IPS-NIHi7 (cell line): ENCODE results near the gene KRTAP1-4.
"Not testable (repeated sequence)": the region's sequence is repeated elsewhere in the genome, so short reads cannot be mapped to it uniquely, and the experiment has no call there.

Experiments
- DNase-seq: peaks from one replicate; pipeline ENCODE4 v3.0.0; 2012; ENCODE audit warnings: mixed read lengths; ENCODE audit errors: extremely low spot score

Gene KRTAP1-4

DNA sequence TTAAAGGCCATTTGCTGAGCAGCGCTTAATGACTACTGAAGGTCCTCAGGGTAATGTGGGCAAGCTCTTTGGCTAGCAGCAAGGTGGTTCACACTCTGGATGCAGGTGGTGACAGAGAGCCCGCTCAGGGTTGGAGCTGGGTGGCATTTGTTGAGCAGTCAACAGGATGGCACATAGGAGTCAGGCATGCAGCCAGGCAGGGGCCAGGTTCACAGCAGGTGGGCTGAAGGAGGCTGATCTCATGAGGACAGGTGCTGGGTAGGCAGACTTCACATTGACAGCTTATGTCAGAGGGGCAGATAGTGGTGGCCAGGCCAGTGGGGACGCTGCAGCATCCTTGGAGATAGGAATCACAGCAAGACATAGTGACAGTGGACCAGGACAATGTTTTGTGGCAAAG, 25.6 kb downstream of the KRTAP1-4 start:
- no peak for DNase-seq

DNA sequence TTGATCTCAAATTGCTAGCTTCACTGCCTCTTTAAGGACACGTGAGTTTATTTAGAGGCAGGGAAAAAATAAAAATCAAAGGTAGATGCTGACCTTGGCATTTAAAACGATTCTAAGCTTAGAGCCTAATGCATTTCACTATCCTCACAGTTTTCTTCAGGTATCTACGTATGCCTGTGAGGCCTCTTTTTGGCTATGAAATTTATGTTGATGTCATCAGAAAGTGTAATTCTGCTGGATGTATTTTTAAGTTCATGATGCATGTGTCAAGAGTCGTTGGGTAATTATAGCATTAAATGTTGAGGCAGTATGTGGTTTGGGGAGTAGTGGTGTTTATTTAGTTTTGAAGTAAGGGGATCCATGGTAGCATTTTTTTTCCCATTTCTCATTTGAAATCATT, 26.1 kb downstream of the KRTAP1-4 start:
- DNase-seq: no peak

DNA sequence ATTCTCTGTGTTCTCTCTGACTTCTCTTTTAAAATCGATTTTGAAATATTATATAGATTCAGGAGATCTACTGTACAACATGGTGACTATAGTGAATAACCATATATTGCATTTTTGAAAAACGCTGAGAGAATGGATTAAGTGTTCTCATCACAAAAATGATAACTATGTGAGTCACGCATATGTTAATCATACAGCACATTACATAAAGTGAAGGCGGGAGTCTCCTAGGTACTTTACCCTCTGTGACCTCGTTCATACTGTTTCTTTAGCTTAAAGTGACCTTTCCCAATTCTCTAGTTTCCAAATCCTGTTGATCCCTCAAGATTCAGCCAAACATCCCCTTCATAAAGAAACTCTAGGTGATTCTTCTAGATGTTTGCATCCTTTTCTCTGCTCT, 27.2 kb downstream of the KRTAP1-4 start:
- no peak for DNase-seq

DNA sequence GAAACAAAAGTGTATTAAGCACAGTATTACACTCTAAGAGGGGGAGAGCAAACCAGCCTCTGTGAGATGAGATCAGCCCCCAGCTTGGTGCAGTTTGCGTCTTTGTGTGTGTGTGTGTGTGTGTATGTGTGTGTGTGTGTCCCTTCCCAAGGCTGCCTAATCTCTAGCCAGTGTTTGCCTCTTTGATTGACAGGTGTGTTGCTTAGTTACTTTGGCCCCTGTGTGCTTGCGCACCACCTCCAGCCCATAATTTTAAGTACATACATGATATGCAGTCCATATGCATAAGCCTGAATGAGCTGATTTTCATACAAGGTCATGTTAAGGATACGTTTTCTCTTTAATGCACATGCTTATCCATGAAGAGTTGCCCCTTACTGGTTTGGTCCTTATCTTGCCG, 28.2 kb downstream of the KRTAP1-4 start:
- DNase-seq: no peak

DNA sequence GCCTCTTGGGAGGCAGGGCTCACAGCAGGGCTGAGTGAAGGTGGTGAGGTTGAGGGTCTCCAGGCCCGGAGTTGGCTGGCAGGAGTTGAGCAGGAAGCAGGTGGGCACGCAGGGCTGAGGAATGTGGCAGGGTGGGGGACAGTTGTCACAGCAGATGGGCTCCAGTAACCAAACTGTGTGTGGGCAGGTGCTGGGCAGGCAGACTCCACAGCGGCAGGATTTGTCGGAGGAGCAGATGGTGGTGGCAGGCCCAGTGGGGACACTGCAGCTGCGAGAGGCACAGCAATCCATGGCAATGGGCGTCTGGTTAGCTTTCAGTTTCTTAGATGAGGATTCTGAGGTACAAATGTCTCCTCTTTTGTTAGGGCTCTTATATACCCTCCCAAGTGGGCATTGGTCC, 30.4 kb downstream of the KRTAP1-4 start, which contains the start of gene KRTAP3-2:
Gene KRTAP3-2 (minus strand): TSS at position 344 of the 400 bp plus-strand sequence. CDS start 53 bp downstream, at position 291.
- not testable (repeated sequence) for DNase-seq

DNA sequence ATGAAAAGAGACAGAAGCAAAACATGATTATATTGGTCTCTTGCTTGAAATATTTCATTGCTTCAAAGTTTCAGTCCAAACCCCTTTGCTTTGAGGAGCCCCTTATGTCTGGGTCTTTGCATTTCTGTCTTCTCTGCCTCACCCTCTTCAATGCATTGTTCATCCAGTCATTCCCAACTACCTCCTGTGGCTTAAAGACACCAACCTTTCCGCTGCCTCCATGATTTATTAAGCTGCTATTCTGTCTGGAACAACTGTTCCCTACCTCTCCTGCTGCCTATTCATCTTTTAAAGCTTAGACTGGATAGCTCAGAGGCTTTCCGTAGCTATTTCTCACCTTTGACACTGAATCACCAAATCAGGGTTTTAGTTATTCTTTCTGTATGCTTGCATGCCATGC, 32.6 kb downstream of the KRTAP1-4 start:
- DNase-seq: no peak

DNA sequence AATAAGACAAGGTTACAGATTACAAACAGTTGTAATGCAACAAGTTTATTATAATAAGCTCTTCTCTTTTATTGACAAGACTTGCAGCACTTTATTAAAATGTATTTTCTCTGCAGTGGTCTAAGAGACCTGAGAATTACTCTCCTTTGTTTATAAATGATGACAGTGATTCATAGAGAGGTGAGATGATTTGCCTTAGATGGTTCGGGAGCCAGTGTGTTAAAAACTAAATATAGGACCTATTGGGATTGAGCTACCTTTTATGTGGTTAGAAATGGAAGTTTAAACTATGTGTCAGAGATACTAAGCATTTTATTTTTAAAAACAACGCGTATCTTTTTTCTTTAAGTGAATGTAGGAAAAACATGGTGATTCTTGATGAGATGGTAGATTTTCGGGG, 33.2 kb downstream of the KRTAP1-4 start:
- DNase-seq: no peak

DNA sequence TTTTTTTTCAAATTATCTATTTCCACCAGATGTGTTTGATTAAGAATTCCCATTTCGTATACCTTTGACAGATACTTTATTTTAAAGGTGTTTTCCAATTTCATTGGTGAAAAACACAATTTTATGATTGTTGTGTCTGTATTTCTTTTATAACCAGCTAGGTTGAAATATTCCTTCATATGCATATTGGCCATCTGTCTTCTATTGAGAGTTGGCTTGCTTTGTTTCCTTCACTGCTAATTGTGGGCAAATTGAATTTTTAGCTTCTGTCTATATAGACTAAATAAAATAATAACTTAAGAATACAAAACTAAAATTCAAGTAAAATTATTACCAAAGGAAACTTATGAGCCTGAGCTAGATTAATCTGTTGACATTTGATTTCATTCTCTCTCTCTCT, 34.9 kb downstream of the KRTAP1-4 start:
- DNase-seq: no peak

DNA sequence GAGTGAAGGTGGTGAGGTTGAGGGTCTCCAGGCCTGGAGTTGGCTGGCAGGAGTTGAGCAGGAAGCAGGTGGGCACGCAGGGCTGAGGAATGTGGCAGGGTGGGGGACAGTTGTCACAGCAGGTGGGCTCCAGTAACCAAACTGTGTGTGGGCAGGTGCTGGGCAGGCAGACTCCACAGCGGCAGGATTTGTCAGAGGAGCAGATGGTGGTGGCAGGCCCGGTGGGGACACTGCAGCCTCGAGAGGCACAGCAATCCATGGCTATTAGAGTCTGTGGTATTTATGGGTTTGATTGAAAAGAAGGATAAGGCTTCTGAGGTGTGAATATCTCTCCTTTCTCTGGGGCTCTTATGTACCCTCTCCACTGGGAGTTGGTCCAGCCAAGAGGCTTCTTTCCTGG, 36.2 kb downstream of the KRTAP1-4 start, which contains the start of gene KRTAP3-3:
Gene KRTAP3-3 (minus strand): TSS at position 326 of the 400 bp plus-strand sequence. CDS start 67 bp downstream, at position 259.
- no peak for DNase-seq

DNA sequence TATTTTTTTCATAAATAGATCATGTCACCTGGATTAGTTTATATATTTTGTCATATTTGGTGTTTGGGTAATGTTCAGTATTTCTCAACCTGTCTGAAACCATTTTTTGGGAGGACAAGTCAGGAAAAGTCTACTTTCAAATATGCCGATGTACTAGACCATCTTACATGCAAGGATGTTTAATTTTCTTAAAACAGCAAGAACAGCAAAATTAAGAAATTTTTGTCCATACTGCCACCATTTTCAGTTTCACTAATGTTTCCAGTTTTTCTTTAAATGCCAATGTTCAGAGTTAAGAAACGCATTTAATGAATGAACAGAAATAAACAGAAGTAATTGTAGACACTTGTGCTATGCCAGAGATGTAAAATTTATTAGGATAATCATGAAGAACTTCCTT, 36.9 kb downstream of the KRTAP1-4 start:
- DNase-seq: no peak

DNA sequence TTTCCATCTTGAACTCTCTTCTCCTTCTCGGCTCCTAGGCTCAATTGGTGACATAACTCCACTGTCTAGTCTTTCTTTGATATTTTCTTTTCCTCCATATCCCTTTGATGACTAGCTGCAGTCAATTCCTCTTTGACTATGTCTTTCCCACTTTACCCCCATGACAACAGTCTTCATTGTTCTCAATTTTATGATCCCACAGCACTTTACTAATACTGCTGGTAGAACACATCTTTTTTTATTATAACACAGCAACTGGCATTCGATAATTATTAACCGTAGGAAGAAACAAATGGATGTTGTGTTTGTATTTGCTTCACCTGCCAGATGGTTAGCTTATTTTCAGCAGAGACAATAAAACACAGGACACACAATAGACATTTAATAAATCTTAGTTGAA, 37.3 kb downstream of the KRTAP1-4 start:
- DNase-seq: no peak

DNA sequence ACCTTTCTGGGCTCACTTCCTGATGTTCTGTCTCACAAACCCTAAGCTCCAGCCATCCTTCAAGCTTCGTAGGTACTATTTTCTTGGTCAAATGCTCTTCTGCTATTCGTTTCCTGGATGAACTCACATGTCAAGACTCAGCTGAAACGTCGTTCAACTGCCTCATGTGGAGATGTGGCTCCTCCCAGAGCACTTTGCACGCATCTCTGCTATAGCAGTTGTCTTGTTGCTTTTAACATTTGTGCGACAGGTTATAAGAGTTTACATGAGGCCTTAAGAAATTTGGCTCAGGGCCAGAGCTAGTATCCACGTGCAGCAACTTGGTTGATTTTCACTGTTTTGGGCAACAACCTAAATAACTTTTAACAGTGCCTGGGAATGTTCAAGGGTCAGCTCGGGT, 43.1 kb downstream of the KRTAP1-4 start:
- no peak for DNase-seq

DNA sequence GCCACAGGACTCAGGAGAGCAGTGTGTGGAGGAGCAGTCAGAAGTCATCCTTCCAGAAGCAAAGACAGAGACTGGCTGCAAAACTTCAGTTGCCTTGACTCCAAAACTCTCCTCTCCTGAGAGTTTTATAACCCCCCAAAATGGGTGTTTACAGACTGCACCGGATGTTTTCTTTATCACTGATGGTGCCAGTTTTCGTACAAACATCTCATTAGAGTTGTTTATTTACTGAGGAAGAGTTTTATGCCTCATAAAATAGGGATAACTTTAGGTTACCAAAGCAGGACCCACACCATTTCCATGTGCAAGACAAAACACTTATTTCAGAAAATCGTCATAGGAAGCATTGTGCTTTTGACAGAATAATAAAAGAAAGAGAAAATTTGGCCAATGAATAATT, 45.8 kb downstream of the KRTAP1-4 start, which contains the start of gene KRT40:
Gene KRT40 (minus strand): TSS at position 101 of the 400 bp plus-strand sequence. CDS start 53 bp downstream, at position 48.
- no peak for DNase-seq

DNA sequence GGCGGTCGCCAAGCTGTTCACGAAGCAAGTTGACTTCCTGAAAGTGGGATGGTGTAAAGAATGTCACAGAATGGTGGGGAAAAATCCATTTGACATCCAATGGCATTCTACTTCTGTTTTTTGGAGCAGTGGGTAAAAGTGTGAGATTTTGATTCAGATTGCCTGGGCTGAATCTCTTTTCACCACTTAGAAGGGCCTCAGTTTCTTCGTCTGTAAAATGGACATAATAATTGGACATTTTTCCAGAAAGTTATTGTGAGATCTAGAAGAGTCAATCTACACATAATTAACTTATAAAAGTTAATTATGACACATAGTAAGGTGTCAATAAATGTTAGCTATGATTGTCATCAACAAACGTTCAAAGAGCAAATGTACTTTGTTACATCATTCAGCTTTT, 48.9 kb downstream of the KRTAP1-4 start:
- DNase-seq: no peak

DNA sequence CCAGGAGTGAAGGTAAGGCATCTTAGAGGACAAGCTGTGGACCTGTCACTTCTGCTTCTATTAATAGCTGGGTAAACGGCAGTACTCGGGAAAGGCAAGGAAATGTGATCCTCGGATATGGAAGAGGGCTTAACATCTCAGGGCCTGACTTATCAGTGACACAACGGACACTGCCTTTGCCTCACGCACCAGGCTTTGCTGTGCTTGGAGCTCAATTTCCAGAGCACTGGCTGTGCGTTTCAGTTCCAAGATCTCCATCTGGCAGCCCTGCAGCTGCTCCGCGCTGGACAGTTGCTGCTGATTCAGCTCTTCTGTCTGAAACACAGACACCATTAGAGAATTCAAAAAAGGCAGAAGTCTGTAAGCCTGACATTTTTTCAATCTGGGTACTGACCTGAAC, 49.4 kb downstream of the KRTAP1-4 start:
- no peak for DNase-seq

DNA sequence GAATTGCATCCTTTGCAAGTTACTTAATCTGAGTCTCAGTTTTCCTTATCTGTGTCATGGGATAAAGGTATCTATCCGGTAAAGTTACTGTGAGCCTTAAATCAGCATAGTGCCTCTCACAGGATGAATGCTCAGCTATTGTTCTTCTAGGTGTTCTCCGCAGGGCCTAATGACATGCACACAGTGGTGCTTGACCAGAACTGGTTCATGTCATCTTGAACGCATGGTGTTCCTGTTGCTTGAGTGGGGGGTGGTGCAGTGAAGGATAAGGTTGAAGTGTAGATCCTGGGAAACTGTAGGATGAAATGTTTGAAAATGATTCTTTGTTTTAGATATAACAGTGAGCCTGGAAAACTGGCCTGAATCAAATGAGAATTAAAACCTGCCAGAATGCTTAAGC, 49.9 kb downstream of the KRTAP1-4 start:
- DNase-seq: no peak
